Measurements from ENCODE around the gene FBXL7. TPM values are rescaled to one million over a fixed set of nuclear protein-coding genes. Genes with fewer than 3 reads are reported as not detected.

FBXL7 gene
- total RNA-seq, 1 experiment from 2014 or later, result not detected

DNA sequence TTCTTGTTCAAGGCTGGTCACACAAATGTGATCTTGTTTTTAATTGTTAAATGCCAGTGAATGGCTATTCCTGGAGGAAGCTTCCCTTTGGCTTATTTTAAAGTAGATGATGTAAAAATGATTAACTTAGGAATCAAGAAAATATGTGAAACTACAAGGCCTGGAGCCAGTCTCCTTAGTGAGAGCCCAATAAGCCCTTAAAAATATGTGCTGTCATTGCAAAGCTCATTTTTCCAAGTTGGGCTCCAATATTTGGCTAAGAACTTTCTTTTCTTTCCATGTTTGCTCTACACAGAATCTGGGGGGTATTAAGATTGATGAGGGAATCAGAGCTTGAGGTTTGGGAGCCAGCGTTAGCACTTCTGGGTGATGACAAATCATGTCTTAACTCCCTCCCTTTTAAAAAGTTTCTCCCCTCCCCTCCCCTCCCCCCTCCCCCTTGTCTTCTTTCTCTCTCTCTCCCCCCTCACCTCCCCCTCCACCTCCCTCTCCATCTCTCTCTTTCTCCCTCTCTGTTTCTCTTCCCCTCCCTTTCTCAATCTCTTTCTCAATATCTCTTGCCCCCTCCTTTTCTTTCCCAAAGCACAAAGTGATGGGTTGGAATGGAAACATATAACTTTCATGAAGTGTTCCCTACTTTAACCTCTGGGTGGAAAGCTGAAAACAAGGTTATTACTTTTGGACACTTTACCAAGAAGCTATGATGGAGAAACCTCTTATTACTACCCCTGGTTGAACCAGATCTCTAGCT lies 86.0 kb downstream of the FBXL7 start:
- Histone ChIP-seq H3K27me3 (ENCODE audit: control insufficient read depth, insufficient read depth, low read length) (no peaks in the 10 kb centered on the region), H3K36me3 (ENCODE audit: control insufficient read depth, insufficient read depth, low read length) (no peaks in the 10 kb centered on the region), H3K4me1 (ENCODE audit: control insufficient read depth, insufficient read depth, low read length) (no peaks in the 10 kb centered on the region), H3K4me3 (ENCODE audit: low read depth in 2 of 2, low read length in 2 of 2) (no peak overlapping the region), H3K9me3 (ENCODE audit: control insufficient read depth, insufficient read depth, low read depth, low read length) (no peaks in the 10 kb centered on the region), H3K27ac (ENCODE audit: low read length) (no peak overlapping the region)
- CTCF ChIA-PET, result no interaction called here
- ATAC-seq (no peak), DNase-seq (ENCODE audit: low read depth, low spot score) (no peak)
- in situ Hi-C loops (cut with HindIII; ENCODE audit: low pct_unique_long_range_greater_than_20kb, low sequenced_read_pairs) (no loop called here), intact Hi-C loops (cut with micrococcal nuclease; ENCODE audit: unreplicated experiment) (no loop called here)
- TF ChIP-seq, protein P1, sequence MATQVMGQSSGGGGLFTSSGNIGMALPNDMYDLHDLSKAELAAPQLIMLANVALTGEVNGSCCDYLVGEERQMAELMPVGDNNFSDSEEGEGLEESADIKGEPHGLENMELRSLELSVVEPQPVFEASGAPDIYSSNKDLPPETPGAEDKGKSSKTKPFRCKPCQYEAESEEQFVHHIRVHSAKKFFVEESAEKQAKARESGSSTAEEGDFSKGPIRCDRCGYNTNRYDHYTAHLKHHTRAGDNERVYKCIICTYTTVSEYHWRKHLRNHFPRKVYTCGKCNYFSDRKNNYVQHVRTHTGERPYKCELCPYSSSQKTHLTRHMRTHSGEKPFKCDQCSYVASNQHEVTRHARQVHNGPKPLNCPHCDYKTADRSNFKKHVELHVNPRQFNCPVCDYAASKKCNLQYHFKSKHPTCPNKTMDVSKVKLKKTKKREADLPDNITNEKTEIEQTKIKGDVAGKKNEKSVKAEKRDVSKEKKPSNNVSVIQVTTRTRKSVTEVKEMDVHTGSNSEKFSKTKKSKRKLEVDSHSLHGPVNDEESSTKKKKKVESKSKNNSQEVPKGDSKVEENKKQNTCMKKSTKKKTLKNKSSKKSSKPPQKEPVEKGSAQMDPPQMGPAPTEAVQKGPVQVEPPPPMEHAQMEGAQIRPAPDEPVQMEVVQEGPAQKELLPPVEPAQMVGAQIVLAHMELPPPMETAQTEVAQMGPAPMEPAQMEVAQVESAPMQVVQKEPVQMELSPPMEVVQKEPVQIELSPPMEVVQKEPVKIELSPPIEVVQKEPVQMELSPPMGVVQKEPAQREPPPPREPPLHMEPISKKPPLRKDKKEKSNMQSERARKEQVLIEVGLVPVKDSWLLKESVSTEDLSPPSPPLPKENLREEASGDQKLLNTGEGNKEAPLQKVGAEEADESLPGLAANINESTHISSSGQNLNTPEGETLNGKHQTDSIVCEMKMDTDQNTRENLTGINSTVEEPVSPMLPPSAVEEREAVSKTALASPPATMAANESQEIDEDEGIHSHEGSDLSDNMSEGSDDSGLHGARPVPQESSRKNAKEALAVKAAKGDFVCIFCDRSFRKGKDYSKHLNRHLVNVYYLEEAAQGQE (IDR thresholded peaks at IDR 0.05; ENCODE audit: insufficient read depth in 1 of 2, low read depth in 2 of 2, low read length in 1 of 2), result no peak
- no peak for TF ChIP-seq SIN3A (IDR thresholded peaks at IDR 0.05; ENCODE audit: borderline replicate concordance, insufficient read depth, low read depth, low read length)
- no TSS peak for BruUV-seq (replicated peaks)
- POLR2A ChIA-PET, result no interaction called here

DNA sequence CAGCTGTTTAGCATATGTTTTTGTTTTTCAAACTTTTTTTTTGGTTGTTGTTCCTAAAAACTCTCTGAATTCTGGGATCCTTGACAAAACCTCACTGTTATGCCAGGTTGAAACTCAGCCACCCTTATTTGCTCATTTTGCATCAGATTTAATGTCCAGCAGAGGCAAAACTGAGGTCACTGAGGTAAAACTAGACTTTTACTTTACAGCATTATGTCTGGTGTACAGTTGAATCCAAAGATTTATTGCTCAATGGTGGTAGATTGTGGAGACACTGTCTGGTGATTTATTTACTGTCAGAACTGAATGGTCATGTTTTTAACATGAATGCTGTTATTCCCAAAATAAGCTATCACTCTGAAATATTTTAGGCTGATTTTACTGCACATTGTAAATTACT lies 87.9 kb downstream of the FBXL7 start:
- no peak for DNase-seq (ENCODE audit: low read depth, low spot score)
- H3K27ac ChIP-seq (ENCODE audit: low read length), result no peak overlapping the region
- TF ChIP-seq, protein P2, sequence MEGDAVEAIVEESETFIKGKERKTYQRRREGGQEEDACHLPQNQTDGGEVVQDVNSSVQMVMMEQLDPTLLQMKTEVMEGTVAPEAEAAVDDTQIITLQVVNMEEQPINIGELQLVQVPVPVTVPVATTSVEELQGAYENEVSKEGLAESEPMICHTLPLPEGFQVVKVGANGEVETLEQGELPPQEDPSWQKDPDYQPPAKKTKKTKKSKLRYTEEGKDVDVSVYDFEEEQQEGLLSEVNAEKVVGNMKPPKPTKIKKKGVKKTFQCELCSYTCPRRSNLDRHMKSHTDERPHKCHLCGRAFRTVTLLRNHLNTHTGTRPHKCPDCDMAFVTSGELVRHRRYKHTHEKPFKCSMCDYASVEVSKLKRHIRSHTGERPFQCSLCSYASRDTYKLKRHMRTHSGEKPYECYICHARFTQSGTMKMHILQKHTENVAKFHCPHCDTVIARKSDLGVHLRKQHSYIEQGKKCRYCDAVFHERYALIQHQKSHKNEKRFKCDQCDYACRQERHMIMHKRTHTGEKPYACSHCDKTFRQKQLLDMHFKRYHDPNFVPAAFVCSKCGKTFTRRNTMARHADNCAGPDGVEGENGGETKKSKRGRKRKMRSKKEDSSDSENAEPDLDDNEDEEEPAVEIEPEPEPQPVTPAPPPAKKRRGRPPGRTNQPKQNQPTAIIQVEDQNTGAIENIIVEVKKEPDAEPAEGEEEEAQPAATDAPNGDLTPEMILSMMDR (IDR thresholded peaks at IDR 0.05), result no peak
- TF ChIP-seq, protein P1 (IDR thresholded peaks at IDR 0.05; ENCODE audit: insufficient read depth in 1 of 2, low read depth in 2 of 2, low read length in 1 of 2), result no peak
- H3K36me3 ChIP-seq (ENCODE audit: control insufficient read depth, insufficient read depth, low read length), result no peaks in the 10 kb centered on the region
- H3K27me3 ChIP-seq (ENCODE audit: control insufficient read depth, insufficient read depth, low read length), result no peaks in the 10 kb centered on the region
- BruUV-seq (replicated peaks), result no TSS peak
- no peaks in the 10 kb centered on the region for H3K9me3 ChIP-seq (ENCODE audit: control insufficient read depth, insufficient read depth, low read depth, low read length)
- POLR2A ChIA-PET, result no interaction called here
- H3K4me1 ChIP-seq (ENCODE audit: control insufficient read depth, insufficient read depth, low read length), result no peaks in the 10 kb centered on the region
- no peak for ATAC-seq
- no peak overlapping the region for H3K4me3 ChIP-seq (ENCODE audit: low read depth in 2 of 2, low read length in 2 of 2)
- intact Hi-C loops (cut with micrococcal nuclease; ENCODE audit: unreplicated experiment) (no loop called here), in situ Hi-C loops (cut with HindIII; ENCODE audit: low pct_unique_long_range_greater_than_20kb, low sequenced_read_pairs) (no loop called here)
- CTCF ChIA-PET, result no interaction called here

Data from Panc1 (cell line).